Measurements from ENCODE around the gene INTS12.
"Not testable (repeated sequence)": the region's sequence is repeated elsewhere in the genome, so short reads cannot be mapped to it uniquely, and the experiment has no call there.

INTS12 gene

GRCh38 chr4:105715692-105716278 is 7.3 kb upstream of the INTS12 start:
- Histone ChIP-seq H3K4me1 (ENCODE audit: control insufficient read depth, insufficient read depth, low read length) (no peaks in the 10 kb centered on the region), H3K36me3 (ENCODE audit: control insufficient read depth, insufficient read depth, low read length) (no peaks in the 10 kb centered on the region), H3K9me3 (ENCODE audit: control insufficient read depth, low read length) (no peaks in the 10 kb centered on the region), H3K27me3 (ENCODE audit: control insufficient read depth, insufficient read depth, low read length, poor library complexity, severe bottlenecking) (no peaks in the 10 kb centered on the region), H3K4me3 (ENCODE audit: insufficient read depth, low read depth, low read length) (no peak overlapping the region), H3K27ac (ENCODE audit: insufficient read depth, low read depth, low read length, poor library complexity, severe bottlenecking) (no peak overlapping the region)
- WGBS, 2 experiments, result 91 to 94% methylated on average over 4 of the region's 4 CpGs

GRCh38 chr4:105714932-105715331 is 6.4 kb upstream of the INTS12 start:
- WGBS, 2 experiments, result 81 to 88% methylated on average over 1 of the region's 1 CpG
- H3K36me3 ChIP-seq (ENCODE audit: control insufficient read depth, insufficient read depth, low read length), result no peaks in the 10 kb centered on the region
- no peaks in the 10 kb centered on the region for H3K27me3 ChIP-seq (ENCODE audit: control insufficient read depth, insufficient read depth, low read length, poor library complexity, severe bottlenecking)
- no peak overlapping the region for H3K4me3 ChIP-seq (ENCODE audit: insufficient read depth, low read depth, low read length)
- H3K4me1 ChIP-seq (ENCODE audit: control insufficient read depth, insufficient read depth, low read length), result no peaks in the 10 kb centered on the region
- H3K9me3 ChIP-seq (ENCODE audit: control insufficient read depth, low read length), result no peaks in the 10 kb centered on the region
- no peak overlapping the region for H3K27ac ChIP-seq (ENCODE audit: insufficient read depth, low read depth, low read length, poor library complexity, severe bottlenecking)

- H3K27me3 ChIP-seq (ENCODE audit: control insufficient read depth, insufficient read depth, low read length, poor library complexity, severe bottlenecking), result no peaks in the 10 kb centered on the region
- no peaks in the 10 kb centered on the region for H3K9me3 ChIP-seq (ENCODE audit: control insufficient read depth, low read length)
- no peaks in the 10 kb centered on the region for H3K36me3 ChIP-seq (ENCODE audit: control insufficient read depth, insufficient read depth, low read length)
- 91 to 93% methylated on average over 5 of the region's 5 CpGs for WGBS, 2 experiments
- H3K4me3 ChIP-seq (ENCODE audit: insufficient read depth, low read depth, low read length), result no peak overlapping the region
- H3K4me1 ChIP-seq (ENCODE audit: control insufficient read depth, insufficient read depth, low read length), result no peaks in the 10 kb centered on the region
- H3K27ac ChIP-seq (ENCODE audit: insufficient read depth, low read depth, low read length, poor library complexity, severe bottlenecking), result no peak overlapping the region
These were observed 5.6 kb upstream of the INTS12 start for GRCh38 chr4:105714071-105714521.

- no peak overlapping the region for H3K27ac ChIP-seq (ENCODE audit: insufficient read depth, low read depth, low read length, poor library complexity, severe bottlenecking)
- H3K4me1 ChIP-seq (ENCODE audit: control insufficient read depth, insufficient read depth, low read length), result no peaks in the 10 kb centered on the region
- no peaks in the 10 kb centered on the region for H3K36me3 ChIP-seq (ENCODE audit: control insufficient read depth, insufficient read depth, low read length)
- WGBS, 2 experiments, result 93 to 99% methylated on average over 2 of the region's 2 CpGs
- no peaks in the 10 kb centered on the region for H3K9me3 ChIP-seq (ENCODE audit: control insufficient read depth, low read length)
- H3K4me3 ChIP-seq (ENCODE audit: insufficient read depth, low read depth, low read length), result no peak overlapping the region
- no peaks in the 10 kb centered on the region for H3K27me3 ChIP-seq (ENCODE audit: control insufficient read depth, insufficient read depth, low read length, poor library complexity, severe bottlenecking)
These were observed 4.3 kb upstream of the INTS12 start for GRCh38 chr4:105712766-105713165.

- Histone ChIP-seq H3K27me3 (ENCODE audit: control insufficient read depth, insufficient read depth, low read length, poor library complexity, severe bottlenecking) (no peaks in the 10 kb centered on the region), H3K36me3 (ENCODE audit: control insufficient read depth, insufficient read depth, low read length) (no peaks in the 10 kb centered on the region), H3K27ac (ENCODE audit: insufficient read depth, low read depth, low read length, poor library complexity, severe bottlenecking) (no peak overlapping the region), H3K4me1 (ENCODE audit: control insufficient read depth, insufficient read depth, low read length) (peaks cover 4% of the 10 kb centered on the region), H3K9me3 (ENCODE audit: control insufficient read depth, low read length) (no peaks in the 10 kb centered on the region), H3K4me3 (ENCODE audit: insufficient read depth, low read depth, low read length) (no peak overlapping the region)
- WGBS, 2 experiments, result 92 to 95% methylated on average over 6 of the region's 6 CpGs
These were observed 2.2 kb upstream of the INTS12 start for GRCh38 chr4:105710678-105711077.

- Histone ChIP-seq H3K4me1 (ENCODE audit: control insufficient read depth, insufficient read depth, low read length) (peaks cover 4% of the 10 kb centered on the region), H3K27me3 (ENCODE audit: control insufficient read depth, insufficient read depth, low read length, poor library complexity, severe bottlenecking) (no peaks in the 10 kb centered on the region), H3K9me3 (ENCODE audit: control insufficient read depth, low read length) (no peaks in the 10 kb centered on the region), H3K27ac (ENCODE audit: insufficient read depth, low read depth, low read length, poor library complexity, severe bottlenecking) (no peak overlapping the region), H3K4me3 (ENCODE audit: insufficient read depth, low read depth, low read length) (peak overlapping the region; percentile 95), H3K36me3 (ENCODE audit: control insufficient read depth, insufficient read depth, low read length) (no peaks in the 10 kb centered on the region)
- 67 to 79% methylated on average over 11 to 16 of the region's 16 CpGs for WGBS, 2 experiments
These were observed 1.6 kb upstream of the INTS12 start for GRCh38 chr4:105710012-105710600.

GRCh38 chr4:105709081-105709450 is 577 bp upstream of the INTS12 start:
- H3K36me3 ChIP-seq (ENCODE audit: control insufficient read depth, insufficient read depth, low read length), result no peaks in the 10 kb centered on the region
- H3K4me3 ChIP-seq (ENCODE audit: insufficient read depth, low read depth, low read length), result peak overlapping the region; percentile 95
- peaks cover 4% of the 10 kb centered on the region for H3K4me1 ChIP-seq (ENCODE audit: control insufficient read depth, insufficient read depth, low read length)
- H3K27ac ChIP-seq (ENCODE audit: insufficient read depth, low read depth, low read length, poor library complexity, severe bottlenecking), result peak overlapping the region; percentile 88
- WGBS, 2 experiments, result 0% methylated on average over 10 to 11 of the region's 11 CpGs
- H3K27me3 ChIP-seq (ENCODE audit: control insufficient read depth, insufficient read depth, low read length, poor library complexity, severe bottlenecking), result no peaks in the 10 kb centered on the region
- no peaks in the 10 kb centered on the region for H3K9me3 ChIP-seq (ENCODE audit: control insufficient read depth, low read length)

GRCh38 chr4:105707782-105708180 is 708 bp downstream of the INTS12 start:
- WGBS, 2 experiments, result 40 to 44% methylated on average over 6 to 7 of the region's 7 CpGs
- Histone ChIP-seq H3K36me3 (ENCODE audit: control insufficient read depth, insufficient read depth, low read length) (no peaks in the 10 kb centered on the region), H3K4me3 (ENCODE audit: insufficient read depth, low read depth, low read length) (peak overlapping the region; percentile 95), H3K27ac (ENCODE audit: insufficient read depth, low read depth, low read length, poor library complexity, severe bottlenecking) (peak overlapping the region; percentile 82), H3K27me3 (ENCODE audit: control insufficient read depth, insufficient read depth, low read length, poor library complexity, severe bottlenecking) (no peaks in the 10 kb centered on the region), H3K4me1 (ENCODE audit: control insufficient read depth, insufficient read depth, low read length) (peaks cover 4% of the 10 kb centered on the region), H3K9me3 (ENCODE audit: control insufficient read depth, low read length) (no peaks in the 10 kb centered on the region)

- WGBS, 2 experiments, result 87 to 91% methylated on average over 2 of the region's 2 CpGs
These were observed 9.9 kb downstream of the INTS12 start for GRCh38 chr4:105698607-105699006.

GRCh38 chr4:105695832-105696231 is 12.7 kb downstream of the INTS12 start:
- 96 to 98% methylated on average over 8 of the region's 8 CpGs for WGBS, 2 experiments
- not testable (repeated sequence) for H3K4me3 ChIP-seq (ENCODE audit: insufficient read depth, low read depth, low read length)

More at GRCh38 chr4:105698607-105699006, 9.9 kb downstream of the INTS12 start:
- H3K4me3 ChIP-seq (ENCODE audit: insufficient read depth, low read depth, low read length), result no peak overlapping the region
- H3K27ac ChIP-seq (ENCODE audit: insufficient read depth, low read depth, low read length, poor library complexity, severe bottlenecking), result no peak overlapping the region
- H3K9me3 ChIP-seq (ENCODE audit: control insufficient read depth, low read length), result no peaks in the 10 kb centered on the region
- H3K36me3 ChIP-seq (ENCODE audit: control insufficient read depth, insufficient read depth, low read length), result no peaks in the 10 kb centered on the region
- no peaks in the 10 kb centered on the region for H3K4me1 ChIP-seq (ENCODE audit: control insufficient read depth, insufficient read depth, low read length)
- no peaks in the 10 kb centered on the region for H3K27me3 ChIP-seq (ENCODE audit: control insufficient read depth, insufficient read depth, low read length, poor library complexity, severe bottlenecking)

More at GRCh38 chr4:105695832-105696231, 12.7 kb downstream of the INTS12 start:
- not testable (repeated sequence) for H3K9me3 ChIP-seq (ENCODE audit: control insufficient read depth, low read length); H3K4me1 ChIP-seq (ENCODE audit: control insufficient read depth, insufficient read depth, low read length); H3K27ac ChIP-seq (ENCODE audit: insufficient read depth, low read depth, low read length, poor library complexity, severe bottlenecking); H3K27me3 ChIP-seq (ENCODE audit: control insufficient read depth, insufficient read depth, low read length, poor library complexity, severe bottlenecking)
- H3K36me3 ChIP-seq (ENCODE audit: control insufficient read depth, insufficient read depth, low read length), result peaks cover 12% of the 10 kb centered on the region

Measured in ectodermal cell (in vitro differentiated cells).